Cardiac muscle cell (in vitro differentiated cells and primary cell): ENCODE results near the gene OVOL3. TPM values are rescaled to one million over a fixed set of nuclear protein-coding genes. Genes with fewer than 3 reads are reported as not detected.

Experiments used
- DNase-seq, 2 donors: peaks; one replicate each; pipeline versions ENCODE4 v3.0.0 to v3.0.0-alpha.2; 2010 to 2017; ENCODE audit warnings: low read depth in 1 of 2, low spot score in 1 of 2
- H3K27ac ChIP-seq: fragments of 200-600 bp; sonication (generic); 2 replicates; pipeline ENCODE4 v1.5.1; 2016
- H3K27me3 ChIP-seq: fragments of 200-600 bp; sonication (generic); 2 replicates; pipeline ENCODE4 v1.6.0; 2016; ENCODE audit warnings: control low read depth
- H3K36me3 ChIP-seq: fragments of 200-600 bp; sonication (generic); 2 replicates; pipeline ENCODE4 v1.5.1; 2016; ENCODE audit warnings: control low read depth
- H3K4me1 ChIP-seq: fragments of 200-600 bp; sonication (generic); 2 replicates; pipeline ENCODE4 v1.8.1; 2017; ENCODE audit warnings: low read depth, mild to moderate bottlenecking, mixed run types
- H3K4me3 ChIP-seq: fragments of 200-600 bp; sonication (generic); 2 replicates; pipeline ENCODE4 v1.5.1; 2016; ENCODE audit warnings: mild to moderate bottlenecking
- H3K9me3 ChIP-seq: fragments of 200-600 bp; sonication (generic); 2 replicates; pipeline ENCODE4 v1.5.1; 2017; ENCODE audit warnings: low read depth, mild to moderate bottlenecking, control low read depth
- polyA plus RNA-seq: library from polyadenylated mRNA; unstranded; fragments of >200 nt; fragmentation: Nextera tagmentation; extraction: Ambion mirVana; gene quantifications from 2 replicates; pipeline ENCODE4 v1.2.1, GENCODE V29; 2016
- total RNA-seq: library from RNA; depleted of rRNA; stranded (reverse); fragments of >200 nt; gene quantifications from 2 replicates; pipeline ENCODE4 v1.2.3, GENCODE V29; 2016
- TF ChIP-seq, protein P1 (sequence below): IDR thresholded peaks from 2 replicates; pipeline ENCODE4 v1.5.1; 2012; ENCODE audit warnings: low read depth, mild to moderate bottlenecking, low read length

The OVOL3 gene
- total and polyA plus RNA-seq, 2 experiments from 2014 or later, result not detected

DNA sequence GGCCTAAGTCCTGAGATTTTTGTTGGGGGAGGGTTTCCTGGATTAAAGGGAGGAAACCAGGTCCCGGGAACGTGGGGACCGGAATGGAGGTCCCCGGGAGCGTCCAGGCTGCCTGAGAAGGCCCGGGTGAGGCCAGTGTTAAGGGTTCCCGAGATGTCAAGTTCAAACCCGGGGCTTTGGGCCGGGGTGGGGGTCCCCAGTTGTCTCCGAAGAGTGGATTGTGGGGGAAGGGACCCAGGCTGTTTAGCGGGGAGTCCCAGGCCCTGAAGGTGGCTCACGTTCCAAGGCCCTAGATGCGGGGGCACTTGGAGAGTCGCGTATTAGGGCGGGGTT, 41.0 kb downstream of the OVOL3 start:
- Histone ChIP-seq H3K27ac (no peak overlapping the region), H3K27me3 (no peaks in the 10 kb centered on the region), H3K4me3 (no peak overlapping the region), H3K9me3 (no peaks in the 10 kb centered on the region), H3K4me1 (no peaks in the 10 kb centered on the region), H3K36me3 (peaks cover 16% of the 10 kb centered on the region)
- TF ChIP-seq, protein P1, sequence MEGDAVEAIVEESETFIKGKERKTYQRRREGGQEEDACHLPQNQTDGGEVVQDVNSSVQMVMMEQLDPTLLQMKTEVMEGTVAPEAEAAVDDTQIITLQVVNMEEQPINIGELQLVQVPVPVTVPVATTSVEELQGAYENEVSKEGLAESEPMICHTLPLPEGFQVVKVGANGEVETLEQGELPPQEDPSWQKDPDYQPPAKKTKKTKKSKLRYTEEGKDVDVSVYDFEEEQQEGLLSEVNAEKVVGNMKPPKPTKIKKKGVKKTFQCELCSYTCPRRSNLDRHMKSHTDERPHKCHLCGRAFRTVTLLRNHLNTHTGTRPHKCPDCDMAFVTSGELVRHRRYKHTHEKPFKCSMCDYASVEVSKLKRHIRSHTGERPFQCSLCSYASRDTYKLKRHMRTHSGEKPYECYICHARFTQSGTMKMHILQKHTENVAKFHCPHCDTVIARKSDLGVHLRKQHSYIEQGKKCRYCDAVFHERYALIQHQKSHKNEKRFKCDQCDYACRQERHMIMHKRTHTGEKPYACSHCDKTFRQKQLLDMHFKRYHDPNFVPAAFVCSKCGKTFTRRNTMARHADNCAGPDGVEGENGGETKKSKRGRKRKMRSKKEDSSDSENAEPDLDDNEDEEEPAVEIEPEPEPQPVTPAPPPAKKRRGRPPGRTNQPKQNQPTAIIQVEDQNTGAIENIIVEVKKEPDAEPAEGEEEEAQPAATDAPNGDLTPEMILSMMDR, result no peak
- peak in 1 of 2 donors; percentile 10 for DNase-seq

DNA sequence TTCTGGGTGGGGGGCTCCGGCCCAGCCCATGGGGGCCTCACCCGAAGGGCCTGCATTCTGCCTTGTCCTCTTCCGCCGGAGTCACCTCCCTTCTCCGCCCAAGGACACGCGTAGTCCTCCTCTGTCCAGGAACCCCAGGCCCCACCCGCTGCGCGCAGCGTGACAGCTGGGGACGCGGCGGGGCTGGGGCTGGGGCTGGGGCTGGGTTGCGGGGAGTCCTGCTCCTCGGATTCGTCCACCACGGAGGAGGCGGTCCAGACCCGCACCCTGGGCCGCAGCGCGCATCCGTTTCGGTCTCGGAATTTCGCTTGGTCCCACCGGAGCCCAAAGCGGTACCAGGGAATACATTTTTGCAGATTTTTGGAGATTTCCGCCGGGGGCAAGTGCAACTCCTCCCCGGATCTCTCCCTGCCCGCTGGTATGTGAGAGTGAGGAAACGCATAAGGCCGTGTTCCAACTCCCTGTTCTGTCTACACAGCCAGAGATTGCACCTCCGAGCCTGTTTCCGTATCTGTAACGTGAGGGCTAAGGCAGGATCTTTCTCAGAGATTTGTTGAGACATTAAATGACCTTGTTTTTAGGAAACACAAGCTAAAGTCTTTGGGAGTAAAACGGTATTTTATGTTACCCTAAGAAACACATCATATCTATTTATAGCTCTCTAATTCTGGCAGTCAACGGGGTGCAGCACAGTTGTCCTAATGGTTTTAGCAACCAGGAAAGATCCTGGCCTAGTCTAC, 41.6 kb downstream of the OVOL3 start, which contains the start of gene COX7A1:
COX7A1 (minus strand) TSS at position 96 of the 740 bp plus-strand sequence; CDS start at position 56, 40 bp downstream.
- TF ChIP-seq, protein P1, result no peak
- H3K27ac ChIP-seq, result no peak within 1 kb of the TSS
- H3K4me3 ChIP-seq, result no peak within 1 kb of the TSS
- DNase-seq, result peak in 1 of 2 donors; percentile 74
- H3K4me1 ChIP-seq, result no peaks in the 10 kb centered on the region
- no peaks in the 10 kb centered on the region for H3K27me3 ChIP-seq
- no peaks in the 10 kb centered on the region for H3K9me3 ChIP-seq
- peaks cover 13% of the 10 kb centered on the region for H3K36me3 ChIP-seq

DNA sequence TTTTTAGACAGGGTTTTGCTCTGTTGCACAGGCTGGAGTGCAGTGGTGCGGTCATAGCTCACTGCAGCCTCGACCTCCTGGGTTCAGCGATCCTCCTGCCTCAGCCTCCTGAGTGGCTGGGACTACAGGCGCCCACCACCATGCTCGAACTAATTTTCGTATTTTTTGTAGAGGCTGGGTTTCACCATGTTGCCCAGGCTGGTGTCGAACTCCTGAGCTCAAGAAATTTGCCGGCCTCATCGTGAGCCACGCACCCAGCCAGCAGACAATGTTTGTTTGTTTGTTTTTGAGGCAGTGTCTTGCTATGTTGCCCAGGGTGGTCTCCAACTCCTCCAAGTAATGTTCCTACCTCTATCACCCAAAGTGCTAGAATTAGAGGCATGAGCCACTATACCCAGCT, 42.2 kb downstream of the OVOL3 start:
- TF ChIP-seq, protein P1, result no peak
- no peak for DNase-seq
- no peaks in the 10 kb centered on the region for H3K4me1 ChIP-seq
- H3K9me3 ChIP-seq, result no peaks in the 10 kb centered on the region
- H3K4me3 ChIP-seq, result no peak overlapping the region
- H3K27ac ChIP-seq, result no peak overlapping the region
- no peaks in the 10 kb centered on the region for H3K27me3 ChIP-seq
- H3K36me3 ChIP-seq, result peaks cover 10% of the 10 kb centered on the region

DNA sequence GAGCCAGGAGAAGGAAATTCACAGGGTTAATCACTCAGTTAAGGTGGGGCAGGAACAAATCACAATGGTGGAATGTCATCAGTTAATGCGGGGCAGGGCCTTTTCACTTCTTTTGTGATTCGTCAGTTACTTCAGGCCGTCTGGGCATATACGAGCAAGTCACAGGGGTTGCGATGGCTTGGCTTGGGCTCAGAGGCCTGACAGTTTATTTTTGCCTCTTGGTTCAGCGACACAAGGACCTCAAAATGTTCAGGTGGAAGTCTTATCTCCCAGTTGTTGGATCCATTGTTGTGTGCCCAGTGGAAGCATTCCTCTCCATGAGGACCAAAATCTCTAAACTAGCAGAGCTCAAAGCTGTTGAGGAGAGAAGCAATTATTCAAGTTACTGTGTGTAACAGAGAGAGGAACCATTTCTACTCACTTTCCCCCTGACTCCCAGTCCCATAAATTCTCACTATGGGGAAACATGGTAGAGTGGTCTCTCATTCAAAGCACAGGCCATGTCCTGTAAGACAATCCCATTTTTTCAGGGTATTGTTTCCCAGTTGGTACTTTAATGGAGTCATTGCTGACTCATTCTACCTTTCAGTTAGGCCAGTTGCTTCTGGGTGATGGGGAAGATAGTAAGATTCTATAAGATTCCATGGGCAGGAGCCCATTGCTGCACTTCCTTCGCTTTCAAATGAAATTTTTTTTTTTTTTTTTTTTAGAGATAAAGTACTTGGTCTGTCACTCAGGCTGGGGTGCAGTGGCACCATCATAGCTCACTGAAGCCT, 50.1 kb downstream of the OVOL3 start:
- H3K9me3 ChIP-seq, result no peaks in the 10 kb centered on the region
- no peak for DNase-seq
- H3K27me3 ChIP-seq, result no peaks in the 10 kb centered on the region
- no peak overlapping the region for H3K4me3 ChIP-seq
- no peaks in the 10 kb centered on the region for H3K36me3 ChIP-seq
- no peaks in the 10 kb centered on the region for H3K4me1 ChIP-seq
- TF ChIP-seq, protein P1, result no peak
- no peak overlapping the region for H3K27ac ChIP-seq

Other genes starting within 250 kb of the OVOL3 start
- 126 and 134 TPM in 2 replicates for gene APLP1, start 242.6 kb upstream of the OVOL3 start, total RNA-seq
- gene APLP1, start 242.6 kb upstream of the OVOL3 start, polyA plus RNA-seq, result 117 and 157 TPM in 2 replicates
- gene NFKBID, start 210.6 kb upstream of the OVOL3 start, total RNA-seq, result 3.7 and 5.1 TPM in 2 replicates
- gene NFKBID, start 210.6 kb upstream of the OVOL3 start, polyA plus RNA-seq, result 6.4 and 8.5 TPM in 2 replicates
- gene HCST, start 208.6 kb upstream of the OVOL3 start, total RNA-seq, result 2.5 TPM in 1 of 2 replicates, not detected in the other
- gene HCST, start 208.6 kb upstream of the OVOL3 start, polyA plus RNA-seq, result 2.1 and 2.4 TPM in 2 replicates
- gene TYROBP, start 202.8 kb upstream of the OVOL3 start, total RNA-seq, result 2.9 TPM in 1 of 2 replicates, not detected in the other
- gene TYROBP, start 202.8 kb upstream of the OVOL3 start, polyA plus RNA-seq, result 0.79 TPM in 1 of 2 replicates, not detected in the other
- 13.4 and 14.3 TPM in 2 replicates for gene LRFN3, start 174.8 kb upstream of the OVOL3 start, total RNA-seq
- gene LRFN3, start 174.8 kb upstream of the OVOL3 start, polyA plus RNA-seq, result 10.3 and 16.0 TPM in 2 replicates
- gene SDHAF1, start 116.0 kb upstream of the OVOL3 start, total RNA-seq, result 49.6 and 58.0 TPM in 2 replicates
- 31.9 and 36.2 TPM in 2 replicates for gene SDHAF1, start 116.0 kb upstream of the OVOL3 start, polyA plus RNA-seq
- gene SYNE4, start 102.3 kb upstream of the OVOL3 start, total RNA-seq, result 6.2 and 6.3 TPM in 2 replicates
- 8.7 and 11.4 TPM in 2 replicates for gene SYNE4, start 102.3 kb upstream of the OVOL3 start, polyA plus RNA-seq
- 52.2 and 79.0 TPM in 2 replicates for gene ALKBH6, start 96.9 kb upstream of the OVOL3 start, total RNA-seq
- gene ALKBH6, start 96.9 kb upstream of the OVOL3 start, polyA plus RNA-seq, result 39.6 and 66.9 TPM in 2 replicates
- 7.1 and 10.9 TPM in 2 replicates for gene CLIP3, start 78.3 kb upstream of the OVOL3 start, total RNA-seq
- gene CLIP3, start 78.3 kb upstream of the OVOL3 start, polyA plus RNA-seq, result 18.9 and 26.4 TPM in 2 replicates
- 18.9 and 37.0 TPM in 2 replicates for gene THAP8, start 56.9 kb upstream of the OVOL3 start, total RNA-seq
- 24.8 and 32.5 TPM in 2 replicates for gene THAP8, start 56.9 kb upstream of the OVOL3 start, polyA plus RNA-seq
- 3.9 and 13.4 TPM in 2 replicates for gene WDR62, start 56.2 kb upstream of the OVOL3 start, total RNA-seq
- gene WDR62, start 56.2 kb upstream of the OVOL3 start, polyA plus RNA-seq, result 2.1 and 9.1 TPM in 2 replicates
- 64.5 and 130 TPM in 2 replicates for gene POLR2I, start 3.7 kb downstream of the OVOL3 start, total RNA-seq
- 224 and 229 TPM in 2 replicates for gene POLR2I, start 3.7 kb downstream of the OVOL3 start, polyA plus RNA-seq
- gene TBCB, start 4.3 kb downstream of the OVOL3 start, total RNA-seq, result 177 and 261 TPM in 2 replicates
- 202 and 268 TPM in 2 replicates for gene TBCB, start 4.3 kb downstream of the OVOL3 start, polyA plus RNA-seq
- 198 and 384 TPM in 2 replicates for gene CAPNS1, start 28.9 kb downstream of the OVOL3 start, total RNA-seq
- gene CAPNS1, start 28.9 kb downstream of the OVOL3 start, polyA plus RNA-seq, result 294 and 413 TPM in 2 replicates
- gene COX7A1, start 41.3 kb downstream of the OVOL3 start, total RNA-seq, result 1.2 TPM in 1 of 2 replicates, not detected in the other
- gene COX7A1, start 41.3 kb downstream of the OVOL3 start, polyA plus RNA-seq, result 1.4 and 6.5 TPM in 2 replicates
- 1.2 and 2.5 TPM in 2 replicates for gene ZNF565, start 103.5 kb downstream of the OVOL3 start, total RNA-seq
- gene ZNF565, start 103.5 kb downstream of the OVOL3 start, polyA plus RNA-seq, result 3.8 and 4.4 TPM in 2 replicates
- 57.4 and 83.4 TPM in 2 replicates for gene ZNF146, start 104.0 kb downstream of the OVOL3 start, total RNA-seq
- gene ZNF146, start 104.0 kb downstream of the OVOL3 start, polyA plus RNA-seq, result 39.8 and 57.0 TPM in 2 replicates